GM18870 (cell line): ENCODE measurements around the gene C19orf73.
A peak's percentile ranks its signal among the peaks of the same experiment; 100 is the strongest.

Experiments used
- ATAC-seq: cut with Tn5 transposase; IDR thresholded peaks from one replicate; pipeline ENCODE4 v1.9.1; 2021; ENCODE audit warnings: moderate library complexity; ENCODE audit not compliant: unreplicated experiment

The C19orf73 gene

GRCh38 chr19:49118565-49119410 is at the start of gene C19orf73:
C19orf73 (minus strand) TSS chr19:49119143; CDS start chr19:49119022, 121 bp downstream.
- ATAC-seq = peak; percentile 58

- no peak for ATAC-seq
Observed at GRCh38 chr19:49168421-49168820, 49.5 kb upstream of the C19orf73 start.

- no peak for ATAC-seq
Observed at GRCh38 chr19:49167857-49168409, 49.0 kb upstream of the C19orf73 start.

- ATAC-seq = no peak
Observed at GRCh38 chr19:49165865-49166301, 46.9 kb upstream of the C19orf73 start.

- ATAC-seq = no peak
Observed at GRCh38 chr19:49165111-49165750, 46.3 kb upstream of the C19orf73 start.

- ATAC-seq = no peak
Observed at GRCh38 chr19:49161987-49162386, 43.0 kb upstream of the C19orf73 start.

- ATAC-seq = no peak
Observed at GRCh38 chr19:49160450-49161189, 41.7 kb upstream of the C19orf73 start.

GRCh38 chr19:49157445-49158224 is 38.7 kb upstream of the C19orf73 start, which contains the start of gene TRPM4:
TRPM4 (plus strand) TSS chr19:49157792; CDS start chr19:49157867, 75 bp downstream.
- no peak for ATAC-seq

- no peak for ATAC-seq
Observed at GRCh38 chr19:49155820-49156346, 36.9 kb upstream of the C19orf73 start.

- ATAC-seq = no peak
Observed at GRCh38 chr19:49155005-49155819, 36.3 kb upstream of the C19orf73 start, which contains the start of gene HRC. HRC (minus strand) TSS chr19:49155396; CDS start chr19:49155237, 159 bp downstream.

GRCh38 chr19:49154279-49154678 is 35.3 kb upstream of the C19orf73 start:
- ATAC-seq = no peak

- no peak for ATAC-seq
Observed at GRCh38 chr19:49153167-49153809, 34.3 kb upstream of the C19orf73 start.

- no peak for ATAC-seq
Observed at GRCh38 chr19:49152119-49152550, 33.2 kb upstream of the C19orf73 start.

- ATAC-seq = no peak
Observed at GRCh38 chr19:49151267-49152118, 32.5 kb upstream of the C19orf73 start.

- ATAC-seq = no peak
Observed at GRCh38 chr19:49150944-49151243, 32.0 kb upstream of the C19orf73 start.

- no peak for ATAC-seq
Observed at GRCh38 chr19:49150106-49150943, 31.4 kb upstream of the C19orf73 start.

- no peak for ATAC-seq
Observed at GRCh38 chr19:49149652-49150105, 30.7 kb upstream of the C19orf73 start.
